Ascending aorta (tissue), 2 donors: ENCODE measurements around the gene FDXACB1. TPM values are rescaled to one million over a fixed set of nuclear protein-coding genes. Genes with fewer than 3 reads are reported as not detected.
"Not testable (repeated sequence)": the region's sequence is repeated elsewhere in the genome, so short reads cannot be mapped to it uniquely, and the experiment has no call there.

Experiments used
- DNase-seq, 2 donors: peaks; one replicate each; pipeline ENCODE4 v3.0.0-alpha.2; 2019; ENCODE audit warnings: low spot score in 2 of 2
- H3K27ac ChIP-seq, 2 donors: fragments of 200-600 bp; sonication (generic); one replicate each; pipeline ENCODE4 v1.5.1; 2016 to 2017; ENCODE audit warnings: mild to moderate bottlenecking in 1 of 2
- H3K27me3 ChIP-seq: fragments of 200-600 bp; sonication (generic); one replicate; pipeline ENCODE4 v1.5.1; 2017
- H3K36me3 ChIP-seq, 2 donors: fragments of 200-600 bp; sonication (generic); one replicate each; pipeline ENCODE4 v1.5.1; 2016
- H3K4me1 ChIP-seq, 2 donors: fragments of 200-600 bp; sonication (generic); one replicate each; pipeline ENCODE4 v1.5.1; 2016 to 2017; ENCODE audit warnings: mild to moderate bottlenecking in 1 of 2
- H3K4me3 ChIP-seq, 2 donors: fragments of 200-600 bp; sonication (generic); one replicate each; pipeline ENCODE4 v1.5.1; 2016 to 2017; ENCODE audit warnings: mild to moderate bottlenecking in 1 of 2
- H3K9me3 ChIP-seq, 2 donors: fragments of 200-600 bp; sonication (generic); one replicate each; pipeline ENCODE4 v1.5.1; 2016
- CTCF ChIP-seq, 3 experiments: fragments of 200-600 bp in 2 of 3; fragments of 450-650 bp in 1 of 3; sonication (generic) in 2 of 3; IDR thresholded peaks; one replicate each; pipeline ENCODE4 v1.5.1; 2016 to 2019; ENCODE audit warnings: antibody characterized with exemption in 3 of 3, mild to moderate bottlenecking in 1 of 3, moderate library complexity in 1 of 3
- intact Hi-C: fragments of 100-400 bp; cut with DNase I; formaldehyde crosslinking; loops from one replicate; pipeline ENCODE4 v1.15.1; 2023
- total RNA-seq: library from RNA; depleted of rRNA; stranded (reverse); fragments of >200 nt; gene quantifications from one replicate; pipeline ENCODE4 v1.1.0, GENCODE V29; 2016

FDXACB1 gene
- total RNA-seq, 1 donor from 2014 or later, result 0.53 TPM

DNA sequence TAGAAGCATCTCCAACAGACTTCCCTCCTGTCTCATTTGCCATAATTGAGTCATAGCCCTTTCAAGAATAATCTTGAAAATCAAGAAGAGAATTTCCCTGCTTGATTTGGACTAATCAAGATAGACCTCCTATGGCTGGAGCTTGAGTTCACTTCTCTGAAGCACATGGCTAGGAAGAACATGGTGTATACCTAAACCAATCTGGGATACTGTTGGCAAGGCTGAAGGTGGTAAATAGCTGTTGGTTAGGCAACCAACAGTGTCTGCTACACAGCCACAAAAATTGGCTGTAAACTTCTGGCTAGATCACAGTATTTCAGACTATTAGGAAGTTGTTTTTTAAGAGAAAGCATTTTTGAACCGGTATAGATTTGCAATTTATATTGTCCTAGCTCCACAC is 27.7 kb upstream of the FDXACB1 start:
- Histone ChIP-seq H3K4me3 (no peak overlapping the region), H3K27ac (peak overlapping the region; percentile 9 to 35), H3K4me1 (peaks cover 0 to 4% of the 10 kb centered on the region in 2 donors), H3K27me3 (no peaks in the 10 kb centered on the region), H3K9me3 (no peaks in the 10 kb centered on the region), H3K36me3 (peaks cover 8 to 30% of the 10 kb centered on the region in 2 donors)
- DNase-seq, result no peak
- TF ChIP-seq CTCF (IDR thresholded peaks at IDR 0.05), result no peak
- intact Hi-C loops, result no loop called here

- Histone ChIP-seq H3K27me3 (no peaks in the 10 kb centered on the region), H3K36me3 (peaks cover 8 to 30% of the 10 kb centered on the region in 2 donors)
Measured at GRCh38 chr11:111905411-111905810, 26.4 kb upstream of the FDXACB1 start.

GRCh38 chr11:111886844-111887243 is 7.9 kb upstream of the FDXACB1 start:
- H3K4me1 ChIP-seq, result no peaks in the 10 kb centered on the region
- no peaks in the 10 kb centered on the region for H3K36me3 ChIP-seq
- no peak for TF ChIP-seq CTCF (IDR thresholded peaks at IDR 0.05)
- no peak for DNase-seq
- H3K27ac ChIP-seq, result no peak overlapping the region
- H3K27me3 ChIP-seq, result no peaks in the 10 kb centered on the region
- H3K9me3 ChIP-seq, result peaks cover 0 to 4% of the 10 kb centered on the region in 2 donors
- no peak overlapping the region for H3K4me3 ChIP-seq
- intact Hi-C loops, result no loop called here

More at GRCh38 chr11:111905411-111905810, 26.4 kb upstream of the FDXACB1 start:
- no peak overlapping the region for H3K4me3 ChIP-seq
- no peaks in the 10 kb centered on the region for H3K9me3 ChIP-seq
- no peak for TF ChIP-seq CTCF (IDR thresholded peaks at IDR 0.05)
- peaks cover 0 to 4% of the 10 kb centered on the region in 2 donors for H3K4me1 ChIP-seq
- DNase-seq, result no peak
- intact Hi-C loops, result no loop called here
- no peak overlapping the region for H3K27ac ChIP-seq

GRCh38 chr11:111886032-111886431 is 7.1 kb upstream of the FDXACB1 start:
- no peaks in the 10 kb centered on the region for H3K36me3 ChIP-seq
- no peak for DNase-seq
- no peaks in the 10 kb centered on the region for H3K4me1 ChIP-seq
- no peak for TF ChIP-seq CTCF (IDR thresholded peaks at IDR 0.05)
- no peaks in the 10 kb centered on the region for H3K9me3 ChIP-seq
- no peaks in the 10 kb centered on the region for H3K27me3 ChIP-seq
- intact Hi-C loops, result no loop called here
- H3K4me3 ChIP-seq, result no peak overlapping the region
- H3K27ac ChIP-seq, result no peak overlapping the region

DNA sequence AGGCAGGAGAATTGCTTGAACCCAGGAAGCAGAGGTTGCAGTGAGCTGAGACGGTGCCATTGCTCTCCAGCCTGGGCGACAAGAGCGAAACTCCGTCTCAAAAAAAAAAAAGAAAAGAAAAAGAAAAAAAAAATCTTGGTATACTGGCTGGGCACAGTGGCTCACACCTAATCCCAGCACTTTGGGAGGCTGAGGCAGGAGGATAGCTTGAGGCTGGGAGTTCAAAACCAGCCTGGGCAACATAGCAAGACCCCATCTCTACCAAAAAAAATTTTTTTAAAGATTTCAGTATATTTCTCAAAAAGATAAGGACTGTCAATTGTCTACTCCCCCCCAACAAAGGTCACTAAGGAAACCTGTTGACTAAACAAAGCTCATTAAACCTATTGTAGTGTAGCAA is 6.1 kb upstream of the FDXACB1 start:
- H3K4me1 ChIP-seq, H3K27ac ChIP-seq, H3K4me3 ChIP-seq, intact Hi-C loops, DNase-seq, H3K27me3 ChIP-seq, H3K36me3 ChIP-seq, H3K9me3 ChIP-seq: not testable (repeated sequence)

DNA sequence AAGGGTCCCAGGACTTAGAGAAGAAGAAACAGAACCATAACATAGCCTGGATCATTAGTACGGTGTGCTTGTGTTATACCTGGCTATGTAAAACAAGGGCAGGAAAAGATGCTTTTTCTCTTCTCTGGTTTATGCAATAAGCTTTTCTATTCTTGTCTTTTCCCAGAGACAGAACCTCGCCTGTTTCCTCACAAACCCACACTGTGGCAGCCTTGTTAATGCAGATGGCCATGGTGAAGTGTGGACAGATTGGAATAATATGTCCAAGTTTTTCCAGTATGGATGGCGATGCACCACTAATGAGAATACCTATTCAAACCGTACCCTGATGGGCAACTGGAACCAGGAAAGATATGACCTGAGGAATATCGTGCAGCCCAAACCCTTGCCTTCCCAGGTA is 3.2 kb upstream of the FDXACB1 start:
- Histone ChIP-seq H3K9me3 (no peaks in the 10 kb centered on the region), H3K27me3 (no peaks in the 10 kb centered on the region), H3K4me1 (peaks cover 0 to 11% of the 10 kb centered on the region in 2 donors), H3K27ac (no peak overlapping the region), H3K4me3 (no peak overlapping the region), H3K36me3 (no peaks in the 10 kb centered on the region)
- DNase-seq, result no peak
- no peak for TF ChIP-seq CTCF (IDR thresholded peaks at IDR 0.05)
- intact Hi-C loops, result no loop called here
